ENCODE results near the gene NTRK3. TPM values are rescaled to one million over a fixed set of nuclear protein-coding genes. Genes with fewer than 3 reads are reported as not detected.

NTRK3 gene
- total and polyA plus RNA-seq, 2 of the 8 experiments (the other 6 are each of a cell fraction or from before 2014, with no cell fraction given) = 4.5 to 6.8 TPM

GRCh38 chr15:88015228-88015860, 241.2 kb downstream of the NTRK3 start (continued):
- TF ChIP-seq, protein P1, sequence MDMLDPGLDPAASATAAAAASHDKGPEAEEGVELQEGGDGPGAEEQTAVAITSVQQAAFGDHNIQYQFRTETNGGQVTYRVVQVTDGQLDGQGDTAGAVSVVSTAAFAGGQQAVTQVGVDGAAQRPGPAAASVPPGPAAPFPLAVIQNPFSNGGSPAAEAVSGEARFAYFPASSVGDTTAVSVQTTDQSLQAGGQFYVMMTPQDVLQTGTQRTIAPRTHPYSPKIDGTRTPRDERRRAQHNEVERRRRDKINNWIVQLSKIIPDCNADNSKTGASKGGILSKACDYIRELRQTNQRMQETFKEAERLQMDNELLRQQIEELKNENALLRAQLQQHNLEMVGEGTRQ (IDR thresholded peaks at IDR 0.05; ENCODE audit: low read length) = no peak
- TF ChIP-seq, protein P2, sequence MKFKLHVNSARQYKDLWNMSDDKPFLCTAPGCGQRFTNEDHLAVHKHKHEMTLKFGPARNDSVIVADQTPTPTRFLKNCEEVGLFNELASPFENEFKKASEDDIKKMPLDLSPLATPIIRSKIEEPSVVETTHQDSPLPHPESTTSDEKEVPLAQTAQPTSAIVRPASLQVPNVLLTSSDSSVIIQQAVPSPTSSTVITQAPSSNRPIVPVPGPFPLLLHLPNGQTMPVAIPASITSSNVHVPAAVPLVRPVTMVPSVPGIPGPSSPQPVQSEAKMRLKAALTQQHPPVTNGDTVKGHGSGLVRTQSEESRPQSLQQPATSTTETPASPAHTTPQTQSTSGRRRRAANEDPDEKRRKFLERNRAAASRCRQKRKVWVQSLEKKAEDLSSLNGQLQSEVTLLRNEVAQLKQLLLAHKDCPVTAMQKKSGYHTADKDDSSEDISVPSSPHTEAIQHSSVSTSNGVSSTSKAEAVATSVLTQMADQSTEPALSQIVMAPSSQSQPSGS (IDR thresholded peaks at IDR 0.05; ENCODE audit: low read length) = no peak
- TF ChIP-seq KDM4A (IDR thresholded peaks at IDR 0.05; ENCODE audit: low read depth, low read length, severe bottlenecking) = no peak
- TF ChIP-seq BRCA1 (IDR thresholded peaks at IDR 0.05; ENCODE audit: low read depth, low read length) = no peak
- TF ChIP-seq KDM5A (IDR thresholded peaks at IDR 0.05; ENCODE audit: low read length) = no peak
- TF ChIP-seq POU5F1 (IDR thresholded peaks at IDR 0.05; ENCODE audit: low read depth, low read length) = no peak
- no peak for TF ChIP-seq MAX (IDR thresholded peaks at IDR 0.05)
- no peak for TF ChIP-seq NANOG (IDR thresholded peaks at IDR 0.05; ENCODE audit: insufficient read depth, low read depth, low read length, poor library complexity, severe bottlenecking)
- TF ChIP-seq JUN (IDR thresholded peaks at IDR 0.05; ENCODE audit: low read depth, low read length) = no peak
